SK-N-SH (cell line): ENCODE data around the gene TMEM144. TPM values are rescaled to one million over a fixed set of nuclear protein-coding genes. Genes with fewer than 3 reads are reported as not detected.

Source experiments
- CTCF ChIA-PET: fragments of 300-600, 350-600 bp; formaldehyde crosslinking; extraction: SDS; loops from one replicate; lab custom pipeline; 2021; lab: Yijun Ruan, JAX
- POLR2A ChIA-PET: fragments of 350-600 bp; sonication (Branson Sonifier 250); formaldehyde crosslinking; extraction: SDS; loops from one replicate; lab custom pipeline; 2020; ENCODE audit warnings: antibody characterized with exemption, inconsistent platforms; lab: Yijun Ruan, JAX
- DNase-seq: peaks from one replicate; pipeline ENCODE4 v3.0.0; 2012
- H2AFZ ChIP-seq: fragments of 200-600 bp; sonication (generic); 2 replicates; pipeline ENCODE4 v1.8.1; 2016; ENCODE audit warnings: antibody characterized with exemption, mild to moderate bottlenecking, low read depth
- H3F3A ChIP-seq: fragments of 200-600 bp; sonication (generic); replicated peaks from 2 replicates; pipeline ENCODE3; 2016; ENCODE audit warnings: antibody characterized with exemption, mild to moderate bottlenecking; ENCODE audit not compliant: insufficient read depth
- H3K27ac ChIP-seq, 2 experiments: fragments of 200-500 bp in 1 of 2; fragments of 200-600 bp in 1 of 2; sonication (Bioruptor generic) in 1 of 2; sonication (generic), shearing (Covaris generic) in 1 of 2; 2 replicates each; pipeline versions ENCODE4 v1.5.1 to v1.6.1; 2014 to 2016; ENCODE audit warnings: low read depth in 2 of 2, inconsistent platforms in 1 of 2, low read length in 1 of 2, mild to moderate bottlenecking in 1 of 2, mixed read lengths in 1 of 2
- H3K27me3 ChIP-seq: fragments of 200-600 bp; sonication (generic), shearing (Covaris generic); 2 replicates; pipeline ENCODE4 v1.6.1; 2016; ENCODE audit warnings: mixed run types; ENCODE audit not compliant: insufficient read depth
- H3K36me3 ChIP-seq, 2 experiments: fragments of 200-500 bp in 1 of 2; fragments of 200-600 bp in 1 of 2; sonication (Bioruptor generic) in 1 of 2; sonication (generic) in 1 of 2; replicated peaks in 1 of 2; 2 replicates each; pipeline versions ENCODE3 to v1.5.1; 2014 to 2016; ENCODE audit warnings: low read length in 1 of 2, mild to moderate bottlenecking in 1 of 2; ENCODE audit not compliant: insufficient read depth in 2 of 2, control insufficient read depth in 1 of 2
- H3K4me1 ChIP-seq, 2 experiments: fragments of 200-500 bp in 1 of 2; fragments of 200-600 bp in 1 of 2; sonication (Bioruptor generic) in 1 of 2; sonication (generic), shearing (Covaris generic) in 1 of 2; 2 replicates each; pipeline versions ENCODE4 v1.5.1 to v1.6.1; 2014 to 2016; ENCODE audit warnings: low read depth in 1 of 2, low read length in 1 of 2, mixed run types in 1 of 2; ENCODE audit not compliant: insufficient read depth in 2 of 2, control insufficient read depth in 1 of 2
- H3K4me2 ChIP-seq: fragments of 200-600 bp; sonication (generic), shearing (Covaris generic); 2 replicates; pipeline ENCODE4 v1.6.1; 2017; ENCODE audit warnings: mixed run types
- H3K4me3 ChIP-seq, 2 experiments: fragments of 200-500 bp in 1 of 2; fragments of 200-600 bp in 1 of 2; sonication (Bioruptor generic) in 1 of 2; sonication (generic), shearing (Covaris generic) in 1 of 2; 2 replicates each; pipeline versions ENCODE4 v1.5.1 to v1.8.1; 2014 to 2016; ENCODE audit warnings: low read depth in 2 of 2, inconsistent platforms in 1 of 2, low read length in 1 of 2, mild to moderate bottlenecking in 1 of 2, mixed read lengths in 1 of 2, moderate library complexity in 1 of 2
- H3K79me2 ChIP-seq: fragments of 200-600 bp; sonication (generic); 2 replicates; pipeline ENCODE4 v1.8.1; 2017; ENCODE audit warnings: mild to moderate bottlenecking; ENCODE audit not compliant: insufficient read depth
- H3K9ac ChIP-seq: fragments of 200-600 bp; sonication (generic); 2 replicates; pipeline ENCODE4 v1.6.1; 2017; ENCODE audit warnings: mixed run types
- H3K9me2 ChIP-seq: fragments of 200-600 bp; sonication (generic); 2 replicates; pipeline ENCODE4 v1.6.1; 2017; ENCODE audit warnings: mixed run types
- H3K9me3 ChIP-seq: fragments of 200-600 bp; sonication (generic); 2 replicates; pipeline ENCODE4 v1.6.1; 2017; ENCODE audit warnings: mixed run types, mild to moderate bottlenecking, moderate library complexity
- H4K20me1 ChIP-seq: fragments of 200-600 bp; sonication (generic); 2 replicates; pipeline ENCODE4 v1.6.1; 2017; ENCODE audit warnings: mild to moderate bottlenecking, mixed run types; ENCODE audit not compliant: insufficient read depth
- FOXJ3 ChIP-seq: sonication (generic); formaldehyde crosslinking; IDR thresholded peaks from 2 replicates; pipeline ENCODE4 v1.5.1; 2020; ENCODE audit warnings: mild to moderate bottlenecking, missing genetic modification reagents
- GABPA ChIP-seq: IDR thresholded peaks from 2 replicates; pipeline ENCODE4 v1.4.0; 2012; ENCODE audit warnings: low read depth, mild to moderate bottlenecking
- GATA2 ChIP-seq: sonication (generic); formaldehyde crosslinking; IDR thresholded peaks from 2 replicates; pipeline ENCODE4 v1.5.0; 2020; ENCODE audit warnings: mild to moderate bottlenecking, missing genetic modification reagents
- MXI1 ChIP-seq: IDR thresholded peaks from 2 replicates; pipeline ENCODE4 v1.6.1; 2012; ENCODE audit warnings: mild to moderate bottlenecking, low read depth, low read length, improper control_type of control experiment
- PBX3 ChIP-seq: IDR thresholded peaks from 2 replicates; pipeline ENCODE4; 2012
- RAD21 ChIP-seq: IDR thresholded peaks from 2 replicates; pipeline ENCODE4 v1.6.1; 2012; ENCODE audit warnings: mild to moderate bottlenecking, low read length
- REST ChIP-seq: IDR thresholded peaks from 2 replicates; pipeline ENCODE4 v1.6.1; 2012; ENCODE audit warnings: mild to moderate bottlenecking, low read depth, low read length, moderate library complexity
- RXRA ChIP-seq: IDR thresholded peaks from 2 replicates; pipeline ENCODE4 v1.4.0; 2012; ENCODE audit warnings: low read depth, mild to moderate bottlenecking, borderline replicate concordance
- SIN3A ChIP-seq: IDR thresholded peaks from 2 replicates; pipeline ENCODE4 v1.6.1; 2012; ENCODE audit warnings: low read depth, mild to moderate bottlenecking, low read length, moderate library complexity, borderline replicate concordance
- SMC3 ChIP-seq: IDR thresholded peaks from 2 replicates; pipeline ENCODE4 v1.6.1; 2012; ENCODE audit warnings: low read depth, low read length, improper control_type of control experiment
- TAF1 ChIP-seq: IDR thresholded peaks from 2 replicates; pipeline ENCODE4 v1.6.1; 2012; ENCODE audit warnings: low read depth, mild to moderate bottlenecking, low read length, moderate library complexity, borderline replicate concordance
- TEAD4 ChIP-seq: IDR thresholded peaks from 2 replicates; pipeline ENCODE4 v1.4.0; 2012; ENCODE audit warnings: mild to moderate bottlenecking, borderline replicate concordance; ENCODE audit not compliant: insufficient read depth
- USF1 ChIP-seq: IDR thresholded peaks from 2 replicates; pipeline ENCODE4 v1.4.0; 2012; ENCODE audit warnings: low read depth, borderline replicate concordance
- YY1 ChIP-seq: IDR thresholded peaks from 2 replicates; pipeline ENCODE4 v1.4.0; 2012; ENCODE audit warnings: low read depth, mild to moderate bottlenecking
- ZBTB33 ChIP-seq: IDR thresholded peaks from 2 replicates; pipeline ENCODE4 v1.4.0; 2012; ENCODE audit warnings: low read depth, borderline replicate concordance
- WGBS: methylation state at CpG from one replicate; pipeline ENCODE4 v1.1.6; 2017; ENCODE audit warnings: low lambda C conversion rate; 5-methylcytosine and 5-hydroxymethylcytosine counted together
- polyA plus RNA-seq, 3 experiments: library from polyadenylated mRNA; depleted of rRNA; stranded (reverse); fragments of >200 nt; gene quantifications; 2 replicates each; pipeline ENCODE4 v1.2.3, GENCODE V29; 2012
- TF ChIP-seq, protein P1 (sequence below): fragments of 150-350 bp; IDR thresholded peaks from 2 replicates; pipeline ENCODE4 v1.6.1; 2016; ENCODE audit warnings: mild to moderate bottlenecking, low read depth, low read length

Gene TMEM144
- polyA plus RNA-seq, 1 of the 3 experiments (the other 2 are of a cell fraction) = not detected

DNA sequence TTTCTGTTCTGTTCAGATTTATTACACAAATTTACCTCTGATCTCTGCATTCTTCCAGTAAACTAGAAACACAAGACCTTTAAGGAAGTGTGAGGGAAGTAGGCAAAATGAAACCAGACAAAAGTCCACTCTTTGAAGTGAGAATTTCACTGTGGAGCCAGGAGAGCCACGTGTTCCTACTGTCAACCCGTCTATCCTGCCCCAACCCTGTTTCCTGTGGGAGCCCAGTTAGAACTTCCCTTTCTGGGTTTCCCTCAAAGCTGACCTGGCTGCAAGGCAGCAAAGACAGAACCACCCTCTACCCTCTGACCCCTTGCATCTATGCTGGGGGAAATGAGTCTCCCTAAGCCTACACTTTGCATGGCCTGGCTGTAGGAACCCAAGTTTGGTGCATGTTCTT lies 40.0 kb downstream of the TMEM144 start:
- ChIA-PET POLR2A (no interaction called here), CTCF (interaction anchor here (0.6 kb wide), 1 partner anchor 1996 kb away, joined by 3 read pairs; no protein-coding TSS in a partner anchor)
- 40% methylated on average over 2 of the region's 2 CpGs for WGBS
- H3K9me2 ChIP-seq = no peaks in the 10 kb centered on the region
- H3K4me2 ChIP-seq = no peak overlapping the region
- H3K4me1 ChIP-seq = no peaks in the 10 kb centered on the region; a peak in 1 of 4 replicates
- H3F3A ChIP-seq = no peaks in the 10 kb centered on the region
- H2AFZ ChIP-seq = no peak overlapping the region
- H3K9ac ChIP-seq = no peak overlapping the region
- no peak for DNase-seq
- H4K20me1 ChIP-seq = no peaks in the 10 kb centered on the region
- no peaks in the 10 kb centered on the region for H3K79me2 ChIP-seq
- no peaks in the 10 kb centered on the region for H3K27me3 ChIP-seq
- no peaks in the 10 kb centered on the region for H3K36me3 ChIP-seq
- no peak overlapping the region for H3K4me3 ChIP-seq
- no peak overlapping the region for H3K27ac ChIP-seq
- no peaks in the 10 kb centered on the region for H3K9me3 ChIP-seq
- TF ChIP-seq USF1 = no peak
- TF ChIP-seq PBX3 = no peak
- TF ChIP-seq TAF1 = no peak
- no peak for TF ChIP-seq GATA2 (CRISPR knock-in tag)
- no peak for TF ChIP-seq ZBTB33
- no peak for TF ChIP-seq SIN3A
- TF ChIP-seq YY1 = no peak
- no peak for TF ChIP-seq SMC3
- no peak for TF ChIP-seq REST
- TF ChIP-seq MXI1 = no peak
- no peak for TF ChIP-seq TEAD4
- no peak for TF ChIP-seq GABPA
- TF ChIP-seq, protein P1, sequence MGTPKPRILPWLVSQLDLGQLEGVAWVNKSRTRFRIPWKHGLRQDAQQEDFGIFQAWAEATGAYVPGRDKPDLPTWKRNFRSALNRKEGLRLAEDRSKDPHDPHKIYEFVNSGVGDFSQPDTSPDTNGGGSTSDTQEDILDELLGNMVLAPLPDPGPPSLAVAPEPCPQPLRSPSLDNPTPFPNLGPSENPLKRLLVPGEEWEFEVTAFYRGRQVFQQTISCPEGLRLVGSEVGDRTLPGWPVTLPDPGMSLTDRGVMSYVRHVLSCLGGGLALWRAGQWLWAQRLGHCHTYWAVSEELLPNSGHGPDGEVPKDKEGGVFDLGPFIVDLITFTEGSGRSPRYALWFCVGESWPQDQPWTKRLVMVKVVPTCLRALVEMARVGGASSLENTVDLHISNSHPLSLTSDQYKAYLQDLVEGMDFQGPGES = no peak
- no peak for TF ChIP-seq RXRA
- no peak for TF ChIP-seq FOXJ3 (CRISPR knock-in tag)
- TF ChIP-seq RAD21 = no peak
